CD4-positive, alpha-beta T cell treated with Interleukin-2 at 100 ng/mL for 4 hours (primary cell): ENCODE results near the gene EPSTI1.

ENCODE experiments used
- DNase-seq: peaks from one replicate; pipeline ENCODE4 v3.0.0-alpha.2; 2020; ENCODE audit warnings: low spot score

Gene EPSTI1

GRCh38 chr13:42971691-42972347 is 20.2 kb downstream of the EPSTI1 start:
- no peak for DNase-seq

GRCh38 chr13:42970824-42971690 is 21.0 kb downstream of the EPSTI1 start:
- peak; percentile 71 for DNase-seq

- peak; percentile 84 for DNase-seq
Observed at GRCh38 chr13:42969565-42970172, 22.4 kb downstream of the EPSTI1 start.

- DNase-seq, result no peak
Observed at GRCh38 chr13:42968906-42969305, 23.1 kb downstream of the EPSTI1 start.

GRCh38 chr13:42967660-42968059 is 24.4 kb downstream of the EPSTI1 start:
- no peak for DNase-seq

GRCh38 chr13:42965281-42965680 is 26.8 kb downstream of the EPSTI1 start:
- no peak for DNase-seq

- DNase-seq, result no peak
Observed at GRCh38 chr13:42964761-42965161, 27.3 kb downstream of the EPSTI1 start.

- no peak for DNase-seq
Observed at GRCh38 chr13:42959615-42960014, 32.4 kb downstream of the EPSTI1 start.

- no peak for DNase-seq
Observed at GRCh38 chr13:42957881-42958280, 34.2 kb downstream of the EPSTI1 start.

GRCh38 chr13:42950181-42950580 is 41.9 kb downstream of the EPSTI1 start:
- no peak for DNase-seq

- DNase-seq, result no peak
Observed at GRCh38 chr13:42947925-42948324, 44.1 kb downstream of the EPSTI1 start.

GRCh38 chr13:42946927-42947326 is 45.1 kb downstream of the EPSTI1 start:
- DNase-seq, result no peak

GRCh38 chr13:42929886-42930535 is 62.0 kb downstream of the EPSTI1 start:
- no peak for DNase-seq

- DNase-seq, result no peak
Observed at GRCh38 chr13:42926555-42926954, 65.5 kb downstream of the EPSTI1 start.

GRCh38 chr13:42926043-42926442 is 66.0 kb downstream of the EPSTI1 start:
- no peak for DNase-seq

GRCh38 chr13:42925626-42926025 is 66.4 kb downstream of the EPSTI1 start:
- no peak for DNase-seq

- DNase-seq, result no peak
Observed at GRCh38 chr13:42924344-42924743, 67.7 kb downstream of the EPSTI1 start.

GRCh38 chr13:42907745-42908144 is 84.3 kb downstream of the EPSTI1 start:
- no peak for DNase-seq

- DNase-seq, result no peak
Observed at GRCh38 chr13:42906257-42906656, 85.8 kb downstream of the EPSTI1 start.

GRCh38 chr13:42905579-42905978 is 86.5 kb downstream of the EPSTI1 start:
- DNase-seq, result no peak

- no peak for DNase-seq
Observed at GRCh38 chr13:42899266-42899665, 92.8 kb downstream of the EPSTI1 start.

- DNase-seq, result no peak
Observed at GRCh38 chr13:42895776-42896175, 96.3 kb downstream of the EPSTI1 start.
